H9 (cell line): ENCODE measurements around the gene PERM1. TPM values are rescaled to one million over a fixed set of nuclear protein-coding genes. Genes with fewer than 3 reads are reported as not detected.

Experiments
- DNase-seq: peaks from one replicate; pipeline ENCODE4 v3.0.0-alpha.2; 2017
- H2AFZ ChIP-seq: one replicate; pipeline ENCODE4 v1.6.1; 2013; ENCODE audit warnings: mild to moderate bottlenecking, low read length, control low read depth, moderate library complexity
- H2AK5ac ChIP-seq: 2 replicates; pipeline ENCODE4 v1.6.1; 2013; ENCODE audit warnings: low read length, control low read depth, mixed read lengths; ENCODE audit not compliant: insufficient read length
- H2BK120ac ChIP-seq: one replicate; pipeline ENCODE4 v1.6.1; 2013; ENCODE audit warnings: low read depth, mild to moderate bottlenecking, low read length, control low read depth, inconsistent platforms; ENCODE audit not compliant: poor library complexity, severe bottlenecking
- H2BK12ac ChIP-seq: 2 replicates; pipeline ENCODE4 v1.6.1; 2013; ENCODE audit warnings: low read length, control low read depth, mixed read lengths, low read depth; ENCODE audit not compliant: insufficient read length
- H2BK15ac ChIP-seq: 2 replicates; pipeline ENCODE4 v1.6.1; 2013; ENCODE audit warnings: low read depth, low read length, control low read depth
- H2BK20ac ChIP-seq: one replicate; pipeline ENCODE4 v1.6.1; 2013; ENCODE audit warnings: low read depth, mild to moderate bottlenecking, low read length, control low read depth, inconsistent platforms; ENCODE audit not compliant: poor library complexity, severe bottlenecking
- H2BK5ac ChIP-seq: 2 replicates; pipeline ENCODE4 v1.6.1; 2013; ENCODE audit warnings: low read length, control low read depth, mixed read lengths; ENCODE audit not compliant: insufficient read length
- H3K14ac ChIP-seq: 2 replicates; pipeline ENCODE4 v1.6.1; 2013; ENCODE audit warnings: low read length, control low read depth; ENCODE audit not compliant: insufficient read depth
- H3K18ac ChIP-seq: 2 replicates; pipeline ENCODE4 v1.6.1; 2013; ENCODE audit warnings: low read depth, mild to moderate bottlenecking, mixed read lengths, low read length, control low read depth; ENCODE audit not compliant: insufficient read length
- H3K23ac ChIP-seq: 2 replicates; pipeline ENCODE4 v1.6.1; 2013; ENCODE audit warnings: low read length, control low read depth, mixed read lengths, low read depth; ENCODE audit not compliant: insufficient read length
- H3K23me2 ChIP-seq: 2 replicates; pipeline ENCODE4 v1.6.1; 2013; ENCODE audit warnings: low read depth, mild to moderate bottlenecking, mixed read lengths, low read length, control low read depth; ENCODE audit not compliant: insufficient read length, poor library complexity, severe bottlenecking
- H3K27ac ChIP-seq: 2 replicates; pipeline ENCODE4 v1.5.1; 2013; ENCODE audit warnings: low read length, control low read depth, mixed read lengths, low read depth; ENCODE audit not compliant: insufficient read length
- H3K27me3 ChIP-seq: 2 replicates; pipeline ENCODE4 v1.6.1; 2013; ENCODE audit warnings: low read length, control low read depth, inconsistent platforms; ENCODE audit not compliant: insufficient read depth
- H3K4ac ChIP-seq: 2 replicates; pipeline ENCODE4 v1.6.1; 2013; ENCODE audit warnings: low read depth, mild to moderate bottlenecking, control low read depth, inconsistent platforms, low read length, moderate library complexity
- H3K4me1 ChIP-seq: 2 replicates; pipeline ENCODE4 v1.6.1; 2013; ENCODE audit warnings: low read length, control low read depth, inconsistent platforms; ENCODE audit not compliant: insufficient read depth
- H3K4me2 ChIP-seq: 2 replicates; pipeline ENCODE4 v1.6.1; 2013; ENCODE audit warnings: low read length, control low read depth, mixed read lengths; ENCODE audit not compliant: insufficient read length, insufficient read depth
- H3K56ac ChIP-seq: 2 replicates; pipeline ENCODE4 v1.6.1; 2013; ENCODE audit warnings: low read depth, mild to moderate bottlenecking, mixed read lengths, low read length, control low read depth; ENCODE audit not compliant: insufficient read length
- H3K79me1 ChIP-seq: 2 replicates; pipeline ENCODE4 v1.6.1; 2013; ENCODE audit warnings: low read depth, mild to moderate bottlenecking, moderate library complexity, low read length, control low read depth, inconsistent platforms; ENCODE audit not compliant: insufficient read depth, poor library complexity, severe bottlenecking
- H3K79me2 ChIP-seq: 2 replicates; pipeline ENCODE4 v1.6.1; 2013; ENCODE audit warnings: low read length, control low read depth, inconsistent platforms; ENCODE audit not compliant: insufficient read depth
- H3K9ac ChIP-seq: 2 replicates; pipeline ENCODE4 v1.6.1; 2013; ENCODE audit warnings: low read length, control low read depth, mixed read lengths; ENCODE audit not compliant: insufficient read length; ENCODE audit errors: extremely low read depth
- H3K9me3 ChIP-seq: one replicate; pipeline ENCODE4 v1.6.1; 2013; ENCODE audit warnings: low read depth, low read length, inconsistent platforms; ENCODE audit not compliant: control insufficient read depth
- H3T11ph ChIP-seq: one replicate; pipeline ENCODE4 v1.6.1; 2013; ENCODE audit warnings: mild to moderate bottlenecking, low read length, control low read depth, inconsistent platforms
- H4K20me1 ChIP-seq: one replicate; pipeline ENCODE4 v1.6.1; 2013; ENCODE audit not compliant: control insufficient read depth, insufficient read length, insufficient read depth
- H4K5ac ChIP-seq: 2 replicates; pipeline ENCODE4 v1.6.1; 2013; ENCODE audit warnings: low read depth, mild to moderate bottlenecking, mixed read lengths, low read length, control low read depth; ENCODE audit not compliant: insufficient read length
- H4K8ac ChIP-seq: replicated peaks from 2 replicates; pipeline ENCODE4 v1.6.1; 2013; ENCODE audit warnings: low read length, control low read depth, mixed read lengths, low read depth; ENCODE audit not compliant: insufficient read length
- H4K91ac ChIP-seq: 2 replicates; pipeline ENCODE4 v1.6.1; 2013; ENCODE audit warnings: low read depth, mild to moderate bottlenecking, moderate library complexity, mixed read lengths, low read length, control low read depth; ENCODE audit not compliant: insufficient read length
- H3K27ac Mint-ChIP-seq, 3 experiments: 2 replicates in 2 of 3; 3 replicates in 1 of 3; pipeline ENCODE4 v1.8.0; 2020 to 2021; ENCODE audit warnings: mixed read lengths in 3 of 3, mild to moderate bottlenecking in 1 of 3, moderate library complexity in 1 of 3
- H3K27me3 Mint-ChIP-seq: 2 replicates; pipeline ENCODE4 v1.8.0; 2021; ENCODE audit warnings: low read depth, mild to moderate bottlenecking, moderate library complexity, mixed read lengths
- H3K36me3 Mint-ChIP-seq, 3 experiments: 2 replicates in 2 of 3; 3 replicates in 1 of 3; pipeline ENCODE4 v1.8.0; 2020 to 2021; ENCODE audit warnings: low read depth in 3 of 3, mixed read lengths in 3 of 3; ENCODE audit not compliant: insufficient read depth in 1 of 3
- H3K4me1 Mint-ChIP-seq, 2 experiments: 2 replicates each; pipeline ENCODE4 v1.8.0; 2020; ENCODE audit warnings: mixed read lengths in 2 of 2
- H3K4me3 Mint-ChIP-seq, 2 experiments: 2 replicates in 1 of 2; 3 replicates in 1 of 2; pipeline ENCODE4 v1.8.0; 2020 to 2021; ENCODE audit warnings: mild to moderate bottlenecking in 2 of 2, mixed read lengths in 2 of 2, moderate library complexity in 1 of 2
- H3K9me3 Mint-ChIP-seq, 2 experiments: 2 replicates in 1 of 2; 3 replicates in 1 of 2; pipeline ENCODE4 v1.8.0; 2020; ENCODE audit warnings: mild to moderate bottlenecking in 2 of 2, mixed read lengths in 2 of 2, moderate library complexity in 1 of 2
- CTCF ChIP-seq: fragments of 200-600 bp; sonication (generic); conservative IDR thresholded peaks from 3 replicates; pipeline ENCODE4 v1.8.0; 2021; ENCODE audit warnings: antibody characterized with exemption, mild to moderate bottlenecking
- WGBS: extraction: QIAGEN DNeasy Blood & Tissue Kit; methylation state at CpG from one replicate; pipeline ENCODE4 v1.1.7; 2013; ENCODE audit warnings: missing lambda C conversion rate, low lambda C conversion rate, mixed read lengths; ENCODE audit not compliant: insufficient read length; ENCODE audit errors: extremely low coverage; 5-methylcytosine and 5-hydroxymethylcytosine counted together
- total RNA-seq: library from RNA; stranded (reverse); gene quantifications from 2 replicates; pipeline ENCODE4 v1.2.1, GENCODE V29; 2021

PERM1 gene
- total RNA-seq, 1 experiment from 2014 or later = not detected

- Histone ChIP-seq H3K56ac (no peak overlapping the region), H4K91ac (no peak overlapping the region), H3K14ac (no peak overlapping the region), H2BK120ac (no peak overlapping the region), H4K20me1 (no peaks in the 10 kb centered on the region), H2BK5ac (no peak overlapping the region), H2BK15ac (no peak overlapping the region), H3K4me1 (no peaks in the 10 kb centered on the region), H2AFZ (no peak overlapping the region), H3K27ac (no peak overlapping the region), H4K5ac (no peak overlapping the region), H3K18ac (no peak overlapping the region), H3T11ph (no peak overlapping the region), H2BK12ac (no peak overlapping the region), H3K4me2 (no peak overlapping the region), H3K9ac (no peak overlapping the region), H3K27me3 (peaks cover 2% of the 10 kb centered on the region; the same call in 1 of the 2 replicates), H3K23me2 (no peaks in the 10 kb centered on the region), H3K4ac (no peak overlapping the region), H3K23ac (no peak overlapping the region), H4K8ac (no peak overlapping the region), H3K9me3 (no peaks in the 10 kb centered on the region), H3K79me1 (no peaks in the 10 kb centered on the region), H3K79me2 (no peaks in the 10 kb centered on the region), H2BK20ac (no peak overlapping the region), H2AK5ac (no peak overlapping the region)
- Mint-ChIP-seq H3K27ac (no peak overlapping the region), H3K27me3 (peaks cover 91% of the 10 kb centered on the region), H3K9me3 (peaks cover 4 to 11% of the 10 kb centered on the region in 2 experiments; a peak in 4 of 5 replicates), H3K36me3 (no peaks in the 10 kb centered on the region; a peak in 1 of 7 replicates), H3K4me1 (no peaks in the 10 kb centered on the region), H3K4me3 (no peak overlapping the region)
- no CpG with 5 or more reads among the region's 13 CpGs for WGBS
- TF ChIP-seq CTCF = no peak
- no peak for DNase-seq
These were observed 3.2 kb upstream of the PERM1 start for GRCh38 chr1:985126-985525.
